NT2/D1 (cell line): ENCODE data around the gene LRRC34.

Experiments used
- SUZ12 ChIP-seq: IDR thresholded peaks from 2 replicates; pipeline ENCODE4 v1.6.1; 2011; ENCODE audit not compliant: insufficient read length, insufficient read depth; ENCODE audit errors: extremely low read depth
- YY1 ChIP-seq: IDR thresholded peaks from 2 replicates; pipeline ENCODE4 v1.6.1; 2011; ENCODE audit not compliant: insufficient read length, insufficient read depth
- ZNF274 ChIP-seq: IDR thresholded peaks from 2 replicates; pipeline ENCODE4 v1.6.1; 2011; ENCODE audit warnings: mild to moderate bottlenecking, low read depth, low read length

DNA sequence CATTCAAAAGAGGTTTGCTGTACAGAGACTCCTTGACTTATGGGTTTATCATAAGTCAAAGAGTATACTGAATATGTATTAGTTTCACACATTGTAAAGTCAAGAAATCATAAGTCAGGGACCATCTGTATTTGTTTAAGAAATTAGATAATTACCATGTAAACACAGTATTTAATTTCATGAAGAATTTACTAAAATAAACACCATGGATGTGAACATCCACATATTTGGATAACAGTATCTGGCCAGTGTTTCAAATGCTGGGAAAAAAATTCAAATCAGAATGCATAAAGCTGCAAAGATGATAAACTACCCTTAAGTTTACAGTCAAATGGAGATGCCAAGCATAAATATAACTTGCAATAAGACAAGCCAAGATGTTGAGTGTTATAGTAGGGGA, 22.5 kb downstream of the LRRC34 start:
- TF ChIP-seq ZNF274 (no peak), SUZ12 (no peak), YY1 (no peak)
